ENCODE results near the gene BCL11B.

- no peak for TF ChIP-seq CTCF (IDR thresholded peaks at IDR 0.05; ENCODE audit: poor library complexity)
- TF ChIP-seq EZH2 (IDR thresholded peaks at IDR 0.05; ENCODE audit: borderline replicate concordance) = no peak
- TF ChIP-seq EZH2phosphoT487 (IDR thresholded peaks at IDR 0.05; ENCODE audit: low read depth, severe bottlenecking, unreplicated experiment) = no peak
These were observed 62.6 kb downstream of the BCL11B start for GRCh38 chr14:99209409-99209808.
